ENCODE data around the gene SUV39H1.

DNA sequence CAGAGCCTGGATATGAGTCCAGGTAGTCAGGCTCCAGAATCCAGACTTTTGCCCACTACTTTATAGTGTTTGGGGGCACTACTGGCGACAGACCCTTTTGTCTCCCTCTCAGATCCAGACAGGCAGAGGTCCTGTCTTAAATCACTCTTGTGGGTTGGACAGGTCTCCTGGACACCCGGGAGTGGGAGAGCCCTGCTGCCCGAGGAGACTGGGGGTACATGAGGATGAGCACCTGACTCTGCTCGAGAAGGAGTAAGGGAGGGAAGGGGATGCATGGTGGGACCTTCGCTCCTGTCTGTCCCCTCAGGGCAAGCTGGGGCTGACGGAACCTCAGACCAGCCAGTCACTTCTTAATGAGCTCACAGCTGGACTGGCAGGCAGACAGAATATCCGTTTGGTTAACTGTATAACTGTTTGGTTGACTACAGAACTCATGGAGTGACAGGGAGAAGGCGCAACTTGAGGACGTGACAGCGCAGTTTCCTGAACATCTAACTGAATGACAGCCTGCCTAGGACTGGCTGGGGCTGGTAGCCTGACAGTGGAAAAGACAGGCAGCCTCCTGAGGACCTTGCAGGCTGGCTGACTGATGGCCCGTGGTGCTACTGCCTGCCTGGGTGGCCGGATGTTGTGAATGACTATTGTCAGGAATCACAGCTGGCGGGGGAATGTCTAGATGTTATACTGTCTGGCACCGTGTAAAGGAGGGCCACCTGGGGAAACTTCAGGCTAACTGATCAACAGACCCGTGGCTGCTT is 1.6 kb upstream of the SUV39H1 start:
- TF ChIP-seq, protein P1, sequence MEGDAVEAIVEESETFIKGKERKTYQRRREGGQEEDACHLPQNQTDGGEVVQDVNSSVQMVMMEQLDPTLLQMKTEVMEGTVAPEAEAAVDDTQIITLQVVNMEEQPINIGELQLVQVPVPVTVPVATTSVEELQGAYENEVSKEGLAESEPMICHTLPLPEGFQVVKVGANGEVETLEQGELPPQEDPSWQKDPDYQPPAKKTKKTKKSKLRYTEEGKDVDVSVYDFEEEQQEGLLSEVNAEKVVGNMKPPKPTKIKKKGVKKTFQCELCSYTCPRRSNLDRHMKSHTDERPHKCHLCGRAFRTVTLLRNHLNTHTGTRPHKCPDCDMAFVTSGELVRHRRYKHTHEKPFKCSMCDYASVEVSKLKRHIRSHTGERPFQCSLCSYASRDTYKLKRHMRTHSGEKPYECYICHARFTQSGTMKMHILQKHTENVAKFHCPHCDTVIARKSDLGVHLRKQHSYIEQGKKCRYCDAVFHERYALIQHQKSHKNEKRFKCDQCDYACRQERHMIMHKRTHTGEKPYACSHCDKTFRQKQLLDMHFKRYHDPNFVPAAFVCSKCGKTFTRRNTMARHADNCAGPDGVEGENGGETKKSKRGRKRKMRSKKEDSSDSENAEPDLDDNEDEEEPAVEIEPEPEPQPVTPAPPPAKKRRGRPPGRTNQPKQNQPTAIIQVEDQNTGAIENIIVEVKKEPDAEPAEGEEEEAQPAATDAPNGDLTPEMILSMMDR (IDR thresholded peaks at IDR 0.05) = no peak
- no peak for TF ChIP-seq POLR2A (IDR thresholded peaks at IDR 0.05)
